KMS-11 (cell line): ENCODE measurements around the gene XCL1.

Experiments used
- H2AFZ ChIP-seq: fragments of 200-600 bp; sonication (generic); 2 replicates; pipeline ENCODE4 v1.6.1; 2016; ENCODE audit warnings: antibody characterized with exemption, mixed run types, low read depth
- H3K27ac ChIP-seq: fragments of 200-600 bp; sonication (generic); 2 replicates; pipeline ENCODE4 v1.6.1; 2016; ENCODE audit warnings: mild to moderate bottlenecking, mixed run types
- H3K27me3 ChIP-seq: fragments of 200-600 bp; sonication (generic); 2 replicates; pipeline ENCODE4 v1.6.1; 2017; ENCODE audit warnings: mild to moderate bottlenecking, low read depth, mixed run types, moderate library complexity; ENCODE audit not compliant: insufficient read depth
- H3K36me3 ChIP-seq: fragments of 200-600 bp; sonication (generic); 2 replicates; pipeline ENCODE4 v1.6.1; 2017; ENCODE audit warnings: mild to moderate bottlenecking, mixed run types; ENCODE audit not compliant: insufficient read depth
- H3K4me1 ChIP-seq: fragments of 200-600 bp; sonication (generic); 2 replicates; pipeline ENCODE4 v1.6.1; 2016; ENCODE audit warnings: mild to moderate bottlenecking, low read depth, mixed run types; ENCODE audit not compliant: poor library complexity, severe bottlenecking
- H3K4me2 ChIP-seq: fragments of 200-600 bp; sonication (generic); 2 replicates; pipeline ENCODE4 v1.7.0; 2016; ENCODE audit warnings: mild to moderate bottlenecking, mixed run types
- H3K4me3 ChIP-seq: fragments of 200-600 bp; sonication (generic); IDR thresholded peaks from 2 replicates; pipeline ENCODE4 v1.6.1; 2017; ENCODE audit warnings: low read depth, low read length, mixed read lengths; ENCODE audit not compliant: insufficient read depth
- H3K79me2 ChIP-seq: fragments of 200-600 bp; sonication (generic); 2 replicates; pipeline ENCODE4 v1.6.1; 2016; ENCODE audit warnings: low read depth, mixed run types; ENCODE audit not compliant: insufficient read depth
- H3K9ac ChIP-seq: fragments of 200-600 bp; sonication (generic); 2 replicates; pipeline ENCODE4 v1.6.1; 2016; ENCODE audit warnings: mild to moderate bottlenecking, mixed run types
- H4K20me1 ChIP-seq: fragments of 200-600 bp; sonication (generic); 2 replicates; pipeline ENCODE4 v1.6.1; 2016; ENCODE audit warnings: mild to moderate bottlenecking, mixed run types; ENCODE audit not compliant: insufficient read depth
- TF ChIP-seq, protein P1 (sequence below): fragments of 200-600 bp; sonication (generic); conservative IDR thresholded peaks from 2 replicates; pipeline ENCODE4 v1.6.1; 2017; ENCODE audit warnings: low read depth, mild to moderate bottlenecking, antibody characterized with exemption, low read length, moderate library complexity, mixed read lengths

The XCL1 gene

DNA sequence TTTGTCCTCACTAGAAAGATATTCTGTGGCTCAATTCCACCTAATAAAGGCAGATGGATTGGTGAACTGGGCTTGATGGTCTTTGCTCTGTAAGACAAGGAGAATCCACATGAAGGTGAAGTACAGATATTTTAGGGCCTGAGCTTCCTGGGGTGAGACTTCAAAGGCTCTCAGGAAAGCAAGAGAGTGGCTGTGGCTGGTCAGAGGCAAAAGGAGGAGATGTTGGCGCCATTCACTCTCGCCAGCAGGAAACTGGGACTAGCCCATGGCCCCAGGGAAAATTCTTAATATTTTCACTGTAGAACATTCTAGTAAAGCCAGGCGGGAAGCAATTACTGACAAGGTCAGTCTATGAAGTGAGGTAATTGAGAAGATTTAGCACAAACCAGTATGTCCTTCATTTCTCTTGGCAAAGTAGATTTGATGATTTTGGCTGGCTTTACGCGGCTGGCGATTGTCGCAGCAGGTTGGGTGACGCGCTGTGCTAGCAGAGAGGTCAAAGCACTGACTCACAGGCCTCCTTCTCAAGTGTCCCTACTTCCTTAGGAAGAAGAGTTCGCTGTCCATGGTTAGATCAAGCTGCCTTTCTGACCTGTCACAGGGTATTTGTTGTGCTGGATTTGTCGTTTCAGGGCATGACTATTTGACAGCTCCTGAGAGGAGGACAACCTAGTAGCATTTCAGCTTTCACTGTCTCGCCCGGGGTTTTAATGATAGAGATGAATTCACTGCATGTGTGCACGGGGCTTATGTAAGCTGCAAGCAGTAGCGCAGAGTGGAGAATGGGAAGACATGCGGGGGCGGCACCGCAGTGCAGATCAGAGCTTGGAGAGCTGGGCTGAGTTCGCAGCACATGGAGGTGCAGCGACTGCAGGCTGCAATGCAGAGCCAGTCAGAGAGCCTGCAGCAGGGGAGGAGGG lies 32.7 kb downstream of the XCL1 start:
- Histone ChIP-seq H3K4me2 (no peak overlapping the region), H3K27me3 (no peaks in the 10 kb centered on the region), H3K9ac (no peak overlapping the region), H3K27ac (no peak overlapping the region), H3K4me1 (no peaks in the 10 kb centered on the region), H4K20me1 (no peaks in the 10 kb centered on the region), H3K4me3 (no peak overlapping the region), H3K36me3 (no peaks in the 10 kb centered on the region), H3K79me2 (no peaks in the 10 kb centered on the region), H2AFZ (no peak overlapping the region)
- TF ChIP-seq, protein P1, sequence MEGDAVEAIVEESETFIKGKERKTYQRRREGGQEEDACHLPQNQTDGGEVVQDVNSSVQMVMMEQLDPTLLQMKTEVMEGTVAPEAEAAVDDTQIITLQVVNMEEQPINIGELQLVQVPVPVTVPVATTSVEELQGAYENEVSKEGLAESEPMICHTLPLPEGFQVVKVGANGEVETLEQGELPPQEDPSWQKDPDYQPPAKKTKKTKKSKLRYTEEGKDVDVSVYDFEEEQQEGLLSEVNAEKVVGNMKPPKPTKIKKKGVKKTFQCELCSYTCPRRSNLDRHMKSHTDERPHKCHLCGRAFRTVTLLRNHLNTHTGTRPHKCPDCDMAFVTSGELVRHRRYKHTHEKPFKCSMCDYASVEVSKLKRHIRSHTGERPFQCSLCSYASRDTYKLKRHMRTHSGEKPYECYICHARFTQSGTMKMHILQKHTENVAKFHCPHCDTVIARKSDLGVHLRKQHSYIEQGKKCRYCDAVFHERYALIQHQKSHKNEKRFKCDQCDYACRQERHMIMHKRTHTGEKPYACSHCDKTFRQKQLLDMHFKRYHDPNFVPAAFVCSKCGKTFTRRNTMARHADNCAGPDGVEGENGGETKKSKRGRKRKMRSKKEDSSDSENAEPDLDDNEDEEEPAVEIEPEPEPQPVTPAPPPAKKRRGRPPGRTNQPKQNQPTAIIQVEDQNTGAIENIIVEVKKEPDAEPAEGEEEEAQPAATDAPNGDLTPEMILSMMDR: no peak

DNA sequence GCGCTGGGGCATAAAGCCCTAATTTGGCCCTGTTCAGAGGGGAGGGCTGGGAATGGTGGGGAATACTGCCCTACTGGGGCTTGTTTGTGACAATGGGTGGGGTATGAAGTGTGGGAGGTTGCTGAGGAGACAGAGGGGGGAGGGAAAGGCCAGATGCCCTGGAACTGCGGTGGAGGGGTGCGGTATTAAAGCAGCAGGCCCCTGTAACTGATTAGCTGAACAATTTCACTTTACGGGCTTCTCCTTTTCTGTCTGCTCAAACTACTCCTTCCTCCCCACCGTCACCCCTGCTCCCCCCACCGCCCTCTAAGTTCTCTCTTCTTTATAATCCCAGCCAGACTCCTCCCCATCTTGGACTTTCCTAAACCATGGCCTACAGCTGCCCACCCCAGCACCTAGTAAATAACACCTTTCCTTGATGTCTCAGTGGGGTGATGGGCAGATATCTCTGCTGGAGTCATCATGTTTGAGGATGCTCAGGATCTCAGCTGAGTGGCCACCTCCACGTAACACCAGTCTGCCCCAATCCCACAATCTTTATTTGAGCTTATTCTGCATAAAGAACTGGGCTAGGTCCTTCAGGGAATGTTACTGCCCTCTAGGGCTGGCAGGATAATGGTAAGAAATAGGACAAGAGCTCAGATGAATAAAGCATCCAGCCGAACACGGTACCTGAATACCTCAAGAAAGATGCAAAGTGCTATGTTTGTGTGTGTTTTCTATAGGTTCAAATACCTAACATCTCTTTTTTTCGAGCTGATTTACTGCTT lies 33.5 kb downstream of the XCL1 start:
- Histone ChIP-seq H3K27ac (no peak overlapping the region), H3K79me2 (no peaks in the 10 kb centered on the region), H3K27me3 (no peaks in the 10 kb centered on the region), H3K36me3 (no peaks in the 10 kb centered on the region), H4K20me1 (no peaks in the 10 kb centered on the region), H2AFZ (no peak overlapping the region), H3K9ac (no peak overlapping the region), H3K4me3 (no peak overlapping the region), H3K4me2 (no peak overlapping the region), H3K4me1 (no peaks in the 10 kb centered on the region)
- TF ChIP-seq, protein P1: no peak

DNA sequence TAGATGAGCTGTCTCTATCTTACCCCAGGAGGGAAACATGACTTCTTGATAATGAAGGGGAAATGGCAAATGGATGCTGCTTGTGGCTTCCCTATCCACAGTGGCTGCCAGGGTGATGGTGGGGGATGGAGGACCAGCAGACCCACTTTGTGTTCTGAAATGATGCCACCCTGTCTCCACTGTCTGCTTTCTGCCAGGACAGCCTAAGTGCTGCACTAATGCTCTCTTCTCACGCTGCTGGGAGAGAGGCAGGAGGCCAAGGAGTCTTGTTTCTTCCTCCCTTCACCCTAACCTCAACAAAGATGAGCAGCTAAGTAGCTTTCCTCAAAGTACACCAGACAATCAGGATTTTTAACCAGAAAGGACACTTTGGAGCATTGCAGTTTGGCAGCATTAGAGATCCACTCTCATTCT lies 36.6 kb downstream of the XCL1 start:
- Histone ChIP-seq H2AFZ (no peak overlapping the region), H3K4me1 (no peaks in the 10 kb centered on the region), H3K4me3 (no peak overlapping the region), H3K27ac (no peak overlapping the region), H3K9ac (no peak overlapping the region), H3K79me2 (no peaks in the 10 kb centered on the region), H4K20me1 (no peaks in the 10 kb centered on the region), H3K36me3 (no peaks in the 10 kb centered on the region), H3K4me2 (no peak overlapping the region), H3K27me3 (no peaks in the 10 kb centered on the region)
- TF ChIP-seq, protein P1: no peak

DNA sequence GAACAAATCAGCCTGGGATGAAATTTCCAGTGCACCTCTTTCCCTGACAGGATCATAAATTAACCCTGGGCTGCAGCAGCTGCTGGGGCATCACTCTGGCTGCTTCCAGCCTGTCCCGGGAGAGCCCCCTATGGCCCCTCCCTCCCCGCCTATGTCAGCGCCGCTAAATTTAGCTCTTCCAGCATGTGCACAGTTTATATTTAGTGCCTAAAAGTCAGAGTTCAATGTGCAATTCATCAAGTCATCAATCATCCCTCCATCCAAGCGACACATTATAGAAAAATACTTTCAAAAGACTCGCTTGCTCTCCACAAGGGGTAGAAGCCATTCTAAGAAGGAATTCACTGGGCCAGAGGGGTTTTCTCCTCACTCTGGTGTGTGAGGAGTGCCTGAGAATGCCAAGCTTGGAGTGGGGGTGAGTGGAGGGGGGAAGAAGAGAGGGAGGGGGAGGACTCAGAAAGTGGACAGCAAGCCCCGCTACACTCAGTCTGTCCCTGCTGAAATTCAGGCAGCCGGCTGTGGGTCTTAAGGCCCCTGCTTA lies 37.4 kb downstream of the XCL1 start:
- no peak overlapping the region for H3K27ac ChIP-seq

More for the DNA sequence above, 37.4 kb downstream of the XCL1 start:
- Histone ChIP-seq H3K9ac (no peak overlapping the region), H3K79me2 (no peaks in the 10 kb centered on the region), H3K27me3 (no peaks in the 10 kb centered on the region), H3K4me3 (no peak overlapping the region), H3K4me2 (no peak overlapping the region), H4K20me1 (no peaks in the 10 kb centered on the region), H3K36me3 (no peaks in the 10 kb centered on the region), H3K4me1 (no peaks in the 10 kb centered on the region), H2AFZ (no peak overlapping the region)
- TF ChIP-seq, protein P1: no peak
